ENCODE data around the gene MAP3K8. TPM values are rescaled to one million over a fixed set of nuclear protein-coding genes. Genes with fewer than 3 reads are reported as not detected.

Gene MAP3K8
- total RNA-seq, 1 donor from 2014 or later, result 11.5 TPM

- H3K27ac Mint-ChIP-seq (ENCODE audit: unreplicated experiment), result peak overlapping the region; percentile 88
These were observed 20.0 kb downstream of the MAP3K8 start for GRCh38 chr10:30453764-30454527.

GRCh38 chr10:30454744-30455510 is 20.9 kb downstream of the MAP3K8 start:
- H3K27ac Mint-ChIP-seq (ENCODE audit: unreplicated experiment), result peak overlapping the region; percentile 88
- TF ChIP-seq CTCF (IDR thresholded peaks at IDR 0.05), result no peak
- H3K36me3 Mint-ChIP-seq (ENCODE audit: unreplicated experiment), result peaks cover 14% of the 10 kb centered on the region
- DNase-seq (ENCODE audit: extremely low spot score, unreplicated experiment), result peak; percentile 6
- H3K9me3 Mint-ChIP-seq (ENCODE audit: unreplicated experiment), result no peaks in the 10 kb centered on the region
- peaks cover 44% of the 10 kb centered on the region for H3K4me1 Mint-ChIP-seq (ENCODE audit: unreplicated experiment)
- peak overlapping the region; percentile 56 for H3K4me3 Mint-ChIP-seq (ENCODE audit: unreplicated experiment)
- no peaks in the 10 kb centered on the region for H3K27me3 Mint-ChIP-seq (ENCODE audit: unreplicated experiment)

More at GRCh38 chr10:30453764-30454527, 20.0 kb downstream of the MAP3K8 start:
- TF ChIP-seq CTCF (IDR thresholded peaks at IDR 0.05), result no peak
- Mint-ChIP-seq H3K9me3 (ENCODE audit: unreplicated experiment) (no peaks in the 10 kb centered on the region), H3K27me3 (ENCODE audit: unreplicated experiment) (no peaks in the 10 kb centered on the region), H3K4me3 (ENCODE audit: unreplicated experiment) (peak overlapping the region; percentile 56), H3K4me1 (ENCODE audit: unreplicated experiment) (peaks cover 37% of the 10 kb centered on the region), H3K36me3 (ENCODE audit: unreplicated experiment) (peaks cover 20% of the 10 kb centered on the region)
- DNase-seq (ENCODE audit: extremely low spot score, unreplicated experiment), result peak; percentile 25

GRCh38 chr10:30455816-30456215 is 21.8 kb downstream of the MAP3K8 start:
- H3K36me3 Mint-ChIP-seq (ENCODE audit: unreplicated experiment), result peaks cover 14% of the 10 kb centered on the region
- no peaks in the 10 kb centered on the region for H3K27me3 Mint-ChIP-seq (ENCODE audit: unreplicated experiment)
- peak overlapping the region; percentile 88 for H3K27ac Mint-ChIP-seq (ENCODE audit: unreplicated experiment)
- DNase-seq (ENCODE audit: extremely low spot score, unreplicated experiment), result no peak
- no peak overlapping the region for H3K4me3 Mint-ChIP-seq (ENCODE audit: unreplicated experiment)
- H3K9me3 Mint-ChIP-seq (ENCODE audit: unreplicated experiment), result no peaks in the 10 kb centered on the region
- TF ChIP-seq CTCF (IDR thresholded peaks at IDR 0.05), result no peak
- H3K4me1 Mint-ChIP-seq (ENCODE audit: unreplicated experiment), result peaks cover 46% of the 10 kb centered on the region

GRCh38 chr10:30456266-30456665 is 22.3 kb downstream of the MAP3K8 start:
- no peak overlapping the region for H3K4me3 Mint-ChIP-seq (ENCODE audit: unreplicated experiment)
- peak; percentile 27 for DNase-seq (ENCODE audit: extremely low spot score, unreplicated experiment)
- TF ChIP-seq CTCF (IDR thresholded peaks at IDR 0.05), result no peak
- H3K27ac Mint-ChIP-seq (ENCODE audit: unreplicated experiment), result peak overlapping the region; percentile 88
- H3K36me3 Mint-ChIP-seq (ENCODE audit: unreplicated experiment), result peaks cover 14% of the 10 kb centered on the region
- H3K27me3 Mint-ChIP-seq (ENCODE audit: unreplicated experiment), result no peaks in the 10 kb centered on the region
- peaks cover 46% of the 10 kb centered on the region for H3K4me1 Mint-ChIP-seq (ENCODE audit: unreplicated experiment)
- H3K9me3 Mint-ChIP-seq (ENCODE audit: unreplicated experiment), result no peaks in the 10 kb centered on the region

GRCh38 chr10:30459283-30459682 is 25.3 kb downstream of the MAP3K8 start:
- Mint-ChIP-seq H3K4me1 (ENCODE audit: unreplicated experiment) (peaks cover 42% of the 10 kb centered on the region), H3K27ac (ENCODE audit: unreplicated experiment) (peak overlapping the region; percentile 69), H3K27me3 (ENCODE audit: unreplicated experiment) (no peaks in the 10 kb centered on the region)

More at GRCh38 chr10:30459283-30459682, 25.3 kb downstream of the MAP3K8 start:
- DNase-seq (ENCODE audit: extremely low spot score, unreplicated experiment), result peak; percentile 78
- Mint-ChIP-seq H3K9me3 (ENCODE audit: unreplicated experiment) (no peaks in the 10 kb centered on the region), H3K36me3 (ENCODE audit: unreplicated experiment) (peaks cover 21% of the 10 kb centered on the region), H3K4me3 (ENCODE audit: unreplicated experiment) (no peak overlapping the region)
- TF ChIP-seq CTCF (IDR thresholded peaks at IDR 0.05), result no peak
